ENCODE data around the gene NOL9.

Gene NOL9

DNA sequence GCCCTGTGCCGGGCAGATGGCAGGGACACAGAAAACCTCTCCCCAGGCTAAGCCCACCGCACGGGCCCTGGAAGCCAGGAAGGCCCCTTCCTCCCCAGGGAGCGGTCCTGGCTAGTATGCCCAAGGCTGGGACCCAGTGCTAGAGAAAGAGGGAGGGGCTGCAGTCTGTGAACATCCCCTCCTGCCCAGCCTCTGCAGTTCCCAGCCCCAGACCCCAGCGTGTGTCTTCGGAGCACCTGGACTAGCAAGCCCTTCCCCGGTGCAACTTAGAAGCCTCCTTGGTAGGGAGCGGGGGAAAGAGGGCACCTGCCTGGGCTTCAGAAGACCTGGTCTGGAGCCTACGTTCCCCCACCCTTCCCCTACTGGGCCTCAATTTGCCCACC lies 64.9 kb downstream of the NOL9 start:
- ATAC-seq (no peak), DNase-seq (no peak)

DNA sequence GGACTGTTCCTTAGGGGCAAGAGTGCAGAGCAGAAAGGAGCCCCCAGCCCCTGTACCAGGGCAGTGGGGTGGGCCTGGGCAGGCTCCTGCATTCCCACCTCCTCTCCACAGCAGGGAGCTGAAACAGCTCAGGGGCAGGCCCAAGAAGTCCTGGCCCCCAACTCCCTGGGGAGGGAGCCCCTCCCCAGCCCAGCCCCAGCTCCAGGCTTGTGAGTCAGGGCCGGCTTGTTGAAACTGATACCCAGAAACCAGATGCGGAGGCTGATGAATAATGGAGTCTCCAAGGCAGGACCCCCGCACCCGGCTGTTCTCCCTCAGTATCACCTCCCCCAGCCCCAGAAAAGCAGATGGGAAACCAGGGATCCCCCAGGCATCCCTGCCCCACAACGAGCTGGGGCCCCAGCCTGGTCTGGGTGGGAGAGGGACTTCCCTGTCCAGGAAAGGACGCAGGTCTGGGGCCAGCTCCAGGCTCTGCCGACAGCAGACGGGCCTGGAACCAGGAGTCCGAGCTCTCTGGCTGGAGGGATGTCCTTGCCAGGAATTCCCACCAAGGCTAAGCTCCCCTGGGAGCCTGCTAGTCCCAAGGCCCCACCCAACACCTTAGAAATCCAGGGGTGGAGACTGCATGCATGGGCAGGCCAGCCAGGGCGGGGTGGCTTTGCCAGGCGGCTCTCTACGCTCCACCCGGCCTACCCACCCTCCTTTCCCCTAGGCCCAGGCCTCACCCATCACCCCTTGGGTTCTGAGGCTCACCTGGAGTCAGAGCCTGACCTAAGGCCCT lies 65.5 kb downstream of the NOL9 start:
- DNase-seq = no peak
- ATAC-seq = no peak

DNA sequence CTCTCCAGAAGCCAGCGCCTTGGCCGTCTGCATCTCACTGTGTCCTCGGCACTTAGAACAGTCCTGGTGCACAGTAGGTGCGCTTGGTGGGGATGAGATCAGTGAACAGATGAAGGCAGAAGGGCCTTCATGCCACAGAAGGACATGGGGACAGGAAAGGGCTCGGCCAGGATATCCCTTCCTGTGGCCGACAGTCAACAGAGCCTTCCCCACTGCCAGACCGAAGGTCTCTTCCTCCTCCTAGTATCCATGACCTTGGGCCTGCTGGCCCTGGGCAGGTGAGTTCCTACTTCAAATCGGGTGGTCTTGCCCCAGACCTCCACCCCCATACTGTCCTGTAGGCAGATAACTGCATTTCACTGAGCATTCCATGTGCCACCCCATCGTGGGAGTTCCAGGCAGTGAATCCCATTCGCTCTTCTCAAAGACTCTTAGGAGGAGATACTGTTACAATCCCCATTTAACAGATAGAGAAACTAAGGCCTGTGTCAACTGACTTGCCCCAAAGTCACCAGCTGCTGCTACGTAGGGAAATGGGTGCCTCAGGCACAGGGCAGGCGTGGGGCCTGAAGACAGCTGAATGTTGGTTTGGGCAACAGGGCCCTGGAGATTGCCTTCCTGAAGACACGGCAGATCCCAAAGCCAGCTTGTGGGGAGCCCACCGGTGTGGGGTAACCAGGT lies 66.4 kb downstream of the NOL9 start:
- DNase-seq = no peak
- no peak for ATAC-seq

GRCh38 chr1:6486433-6487011 lies 67.8 kb downstream of the NOL9 start:
- ATAC-seq (peak; percentile 74), DNase-seq (peak; percentile 92)

DNA sequence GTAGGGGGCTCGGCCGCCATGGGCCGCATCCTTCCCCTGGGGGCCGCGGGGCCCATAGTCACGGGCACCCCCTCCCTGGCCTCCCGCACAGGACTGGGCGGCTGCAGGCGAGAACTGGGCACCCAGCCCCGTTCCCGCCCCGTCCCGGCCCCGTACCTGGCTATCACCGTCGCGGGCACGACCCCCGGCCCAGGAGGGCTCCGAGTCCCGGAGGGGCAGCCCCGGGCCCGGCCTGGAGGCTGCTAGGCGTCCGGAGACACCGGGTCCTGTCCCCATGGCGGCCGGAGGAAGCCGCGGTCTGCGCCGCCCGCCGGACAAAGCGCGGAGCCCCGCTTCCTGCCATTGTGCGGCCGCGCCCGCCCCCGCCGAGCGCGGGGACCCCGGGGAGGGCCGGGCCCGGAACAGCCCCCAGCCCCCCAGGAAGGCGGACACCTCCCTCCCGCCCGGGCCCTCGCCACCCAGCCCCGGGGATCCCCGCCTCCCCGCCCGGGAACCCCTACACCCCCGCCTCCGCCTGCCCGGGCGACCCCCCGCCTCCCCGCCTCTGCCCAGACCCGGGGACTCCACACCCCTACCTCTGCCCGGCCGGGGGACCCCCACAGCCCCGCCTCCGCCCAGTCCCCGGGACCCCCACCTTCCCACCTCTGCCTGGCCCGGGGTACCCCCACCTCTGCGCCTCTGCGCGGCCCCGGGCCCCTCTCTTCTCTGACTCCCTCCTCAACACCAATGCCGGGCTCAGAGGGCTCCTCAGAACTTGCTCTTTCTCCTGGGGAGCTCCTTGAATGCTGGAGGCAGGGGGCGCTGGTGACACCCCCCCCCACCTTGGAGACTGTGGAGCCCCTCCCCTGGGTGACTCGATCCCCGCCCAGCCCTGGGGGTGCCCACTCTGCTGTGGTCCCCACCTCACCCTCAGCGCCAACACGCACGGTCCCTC lies 68.9 kb downstream of the NOL9 start:
- no peak for ATAC-seq
- no peak for DNase-seq

DNA sequence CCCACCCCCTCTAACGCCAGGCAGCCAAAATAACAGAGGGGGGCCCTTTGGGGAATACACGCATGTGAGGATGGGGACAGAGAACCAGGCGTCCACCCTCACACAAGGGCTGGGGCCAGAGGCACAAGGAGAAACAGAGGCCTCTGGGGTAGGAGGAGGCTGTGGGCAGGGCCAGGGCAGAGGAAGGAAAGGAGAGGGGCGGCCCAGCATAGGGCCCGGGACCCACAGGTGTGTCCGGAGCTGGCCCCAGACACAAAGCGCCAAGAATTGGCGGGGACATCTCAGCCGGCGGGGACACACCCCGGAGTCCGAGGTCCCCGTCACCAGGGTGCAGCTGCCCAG lies 69.5 kb downstream of the NOL9 start:
- no peak for DNase-seq
- ATAC-seq = no peak

DNA sequence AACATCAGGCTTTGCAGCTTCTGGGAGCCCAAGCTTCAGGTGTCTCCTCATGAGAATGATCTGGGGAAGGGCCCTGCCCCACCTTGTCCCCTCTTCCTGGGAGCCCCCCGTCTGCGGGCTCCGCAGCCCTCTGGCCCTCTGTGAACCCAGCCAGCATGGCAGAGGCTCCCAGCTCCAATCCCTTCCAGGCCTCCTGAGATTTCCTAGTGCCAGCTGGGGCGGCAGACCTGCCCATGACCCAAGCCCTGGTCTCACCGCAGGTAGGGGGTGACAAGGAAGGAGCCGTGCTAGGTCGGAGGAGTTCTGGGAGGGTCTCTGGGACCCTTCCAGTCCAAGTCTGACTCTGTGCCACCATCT lies 70.6 kb downstream of the NOL9 start:
- ATAC-seq (no peak), DNase-seq (no peak)

GRCh38 chr1:6483017-6483760 lies 71.1 kb downstream of the NOL9 start:
- no peak for ATAC-seq
- no peak for DNase-seq

DNA sequence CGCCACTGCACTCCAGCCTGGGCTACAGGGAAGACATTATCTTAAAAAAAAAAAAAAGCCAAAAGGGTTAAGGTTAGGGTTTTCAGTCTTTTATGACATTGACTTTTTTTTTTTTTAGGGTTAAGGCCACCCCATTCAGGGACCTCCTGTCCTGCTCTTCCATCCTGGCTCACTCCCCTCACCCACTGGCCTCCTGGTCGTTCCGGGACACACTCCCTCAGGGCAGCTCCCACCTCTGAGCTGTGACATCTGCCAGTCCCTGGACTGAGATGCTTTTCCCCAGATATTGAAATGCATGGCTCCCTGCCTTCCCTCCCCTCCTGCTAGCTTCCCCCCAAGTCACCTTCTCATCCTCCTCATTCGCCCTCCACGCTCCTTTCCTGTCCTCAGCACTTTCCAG lies 72.5 kb downstream of the NOL9 start:
- ATAC-seq (no peak), DNase-seq (no peak)

- DNase-seq (no peak), ATAC-seq (no peak)
These were observed 77.1 kb downstream of the NOL9 start for GRCh38 chr1:6477039-6477820.

- DNase-seq (no peak), ATAC-seq (no peak)
These were observed 77.8 kb downstream of the NOL9 start for GRCh38 chr1:6476483-6476882.

- peak; percentile 85 for ATAC-seq
- peak; percentile 81 for DNase-seq
These were observed 78.8 kb downstream of the NOL9 start for GRCh38 chr1:6475381-6476133.

DNA sequence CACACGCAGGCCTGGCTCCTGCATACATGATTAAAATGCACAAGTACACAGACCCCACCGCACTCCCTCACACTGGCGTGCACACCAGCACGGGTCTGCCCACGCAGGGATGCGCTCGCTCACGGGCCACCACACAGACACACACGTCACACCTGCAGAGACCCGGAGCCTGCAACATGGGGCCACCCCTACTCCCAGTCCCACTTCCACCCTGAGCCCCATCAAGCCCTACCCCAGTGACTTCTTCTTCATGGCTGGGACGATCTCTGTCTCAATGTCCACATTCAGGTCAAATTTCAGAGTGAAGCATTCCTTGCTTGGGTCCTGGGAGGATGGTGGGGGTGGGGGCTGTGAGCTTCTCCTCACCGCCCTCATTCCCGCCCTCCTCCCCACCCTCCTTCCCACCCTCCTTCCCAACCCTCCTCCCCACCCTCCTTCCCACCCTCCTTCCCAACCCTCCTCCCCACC lies 79.5 kb downstream of the NOL9 start:
- ATAC-seq = no peak
- no peak for DNase-seq

DNA sequence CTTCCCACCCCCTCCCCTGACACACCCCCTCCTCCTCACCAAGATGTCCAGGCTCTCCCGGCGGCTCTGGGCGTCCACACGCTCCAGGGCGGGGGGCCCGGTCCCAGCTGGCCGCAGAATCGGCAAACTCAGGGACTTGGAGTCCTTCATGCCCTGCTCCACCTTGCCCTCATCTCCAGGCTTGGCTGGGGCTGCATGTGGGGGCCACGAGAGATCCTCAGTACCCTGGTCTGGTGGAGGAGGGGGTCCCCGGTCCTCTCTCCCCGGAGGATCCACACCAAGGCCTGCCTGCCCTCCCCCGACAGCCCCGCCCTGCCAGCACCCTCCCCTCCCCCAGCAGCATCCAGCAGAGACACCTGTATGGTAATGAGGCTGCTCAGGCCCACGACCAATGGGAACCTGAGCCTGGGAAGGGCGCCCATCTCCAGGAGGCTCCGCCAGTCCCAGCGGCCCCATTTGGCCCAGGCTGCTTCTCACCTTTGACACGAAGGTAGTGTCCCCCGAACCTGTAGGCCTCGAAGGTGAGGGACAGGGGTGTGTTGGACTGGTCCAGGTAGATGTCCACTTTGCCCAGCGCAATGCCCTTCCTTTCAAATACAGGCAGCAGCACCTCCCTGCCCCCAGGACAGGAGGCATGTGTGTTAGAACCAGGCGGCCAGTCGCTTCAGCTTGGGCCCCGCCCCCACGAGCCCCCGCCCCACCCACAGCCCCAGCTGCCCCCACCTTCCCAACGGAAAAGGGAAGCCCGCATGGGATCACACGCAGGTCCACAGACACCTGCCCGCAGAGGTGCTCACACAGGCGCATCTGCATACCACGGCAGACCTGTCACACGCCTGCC lies 80.1 kb downstream of the NOL9 start:
- DNase-seq (no peak), ATAC-seq (no peak)

GRCh38 chr1:6473156-6473555 lies 81.2 kb downstream of the NOL9 start:
- ATAC-seq (no peak), DNase-seq (no peak)

- peak; percentile 56 for DNase-seq
- ATAC-seq = no peak
These were observed 81.9 kb downstream of the NOL9 start for GRCh38 chr1:6472391-6472790.

DNA sequence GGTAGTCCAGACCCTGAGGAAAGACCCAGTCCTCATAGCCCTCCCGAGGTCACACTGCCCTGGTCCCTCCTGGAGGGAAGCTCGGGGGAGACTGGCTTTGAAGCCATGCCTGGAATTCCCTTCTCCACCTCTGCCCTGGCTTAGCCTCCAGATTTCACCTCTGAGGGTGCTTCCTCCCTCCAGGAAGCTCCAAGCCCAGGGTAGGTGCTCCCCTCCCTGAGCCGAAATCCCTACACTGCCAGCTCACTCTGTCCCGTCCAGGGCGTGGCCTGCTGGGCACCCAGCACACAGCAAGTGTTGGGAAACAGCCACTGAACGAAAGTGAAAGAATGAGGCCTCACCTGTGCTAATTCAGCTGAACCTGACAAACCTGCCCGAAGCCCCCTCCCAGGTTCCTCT lies 82.3 kb downstream of the NOL9 start:
- DNase-seq = no peak
- no peak for ATAC-seq
